Liver (tissue), 9 donors: ENCODE results near the gene AP1G1. TPM values are rescaled to one million over a fixed set of nuclear protein-coding genes. Genes with fewer than 3 reads are reported as not detected.
"Not testable (repeated sequence)": the region's sequence is repeated elsewhere in the genome, so short reads cannot be mapped to it uniquely, and the experiment has no call there.

ENCODE experiments used
- DNase-seq: peaks from one replicate; pipeline ENCODE4 v3.0.0-alpha.2; 2017; ENCODE audit warnings: low spot score
- H3K27ac ChIP-seq, 2 donors: one replicate each; pipeline ENCODE4 v1.7.0; 2013; ENCODE audit warnings: inconsistent platforms in 2 of 2, low read length in 2 of 2, control low read depth in 1 of 2, low read depth in 1 of 2, mild to moderate bottlenecking in 1 of 2
- H3K27me3 ChIP-seq, 4 donors: one replicate each; pipeline versions ENCODE4 v1.6.1 to v1.7.0; 2013; ENCODE audit warnings: low read length in 3 of 4, inconsistent platforms in 1 of 4, mild to moderate bottlenecking in 1 of 4, moderate library complexity in 1 of 4; ENCODE audit not compliant: control insufficient read depth in 4 of 4, insufficient read depth in 4 of 4
- H3K36me3 ChIP-seq, 4 donors: one replicate each; pipeline versions ENCODE4 v1.6.1 to v1.7.0; 2013; ENCODE audit warnings: low read length in 3 of 4, mild to moderate bottlenecking in 3 of 4, low read depth in 1 of 4, moderate library complexity in 1 of 4; ENCODE audit not compliant: control insufficient read depth in 4 of 4, insufficient read depth in 3 of 4
- H3K4me1 ChIP-seq, 4 donors: one replicate each; pipeline versions ENCODE4 v1.6.1 to v1.7.0; 2013; ENCODE audit warnings: low read length in 3 of 4, mild to moderate bottlenecking in 3 of 4, moderate library complexity in 1 of 4; ENCODE audit not compliant: control insufficient read depth in 4 of 4, insufficient read depth in 4 of 4
- H3K4me3 ChIP-seq, 3 donors: one replicate each; pipeline versions ENCODE4 v1.6.1 to v1.7.0; 2013; ENCODE audit warnings: low read length in 3 of 3, control low read depth in 1 of 3, low read depth in 1 of 3, mild to moderate bottlenecking in 1 of 3
- H3K9ac ChIP-seq, 2 donors: one replicate each; pipeline ENCODE4 v1.7.0; 2013; ENCODE audit warnings: low read length in 2 of 2, mild to moderate bottlenecking in 2 of 2, moderate library complexity in 2 of 2, control low read depth in 1 of 2, low read depth in 1 of 2
- H3K9me3 ChIP-seq, 4 donors: one replicate each; pipeline versions ENCODE4 v1.6.1 to v1.7.0; 2013; ENCODE audit warnings: low read length in 3 of 4; ENCODE audit not compliant: control insufficient read depth in 4 of 4
- ATF3 ChIP-seq: IDR thresholded peaks from 2 replicates; pipeline ENCODE4 v1.6.1; 2016; ENCODE audit warnings: antibody characterized with exemption
- CTCF ChIP-seq: fragments of 150-350 bp; IDR thresholded peaks from 2 replicates; pipeline ENCODE4 v1.5.1; 2017; ENCODE audit warnings: improper control_type of control experiment, low read depth, low read length; ENCODE audit not compliant: missing input control
- EGR1 ChIP-seq, 2 donors: IDR thresholded peaks; 2 replicates each; pipeline ENCODE4 v1.6.1; 2016 to 2018; ENCODE audit warnings: antibody characterized with exemption in 2 of 2, low read depth in 2 of 2
- GABPA ChIP-seq, 2 donors: IDR thresholded peaks in 1 of 2; conservative IDR thresholded peaks in 1 of 2; 2 replicates each; pipeline ENCODE4 v1.6.1; 2016; ENCODE audit warnings: antibody characterized with exemption in 2 of 2, mild to moderate bottlenecking in 1 of 2, moderate library complexity in 1 of 2
- JUND ChIP-seq, 2 donors: IDR thresholded peaks; 2 replicates each; pipeline ENCODE4 v1.6.1; 2016; ENCODE audit warnings: antibody characterized with exemption in 2 of 2
- NR2F2 ChIP-seq: IDR thresholded peaks from 2 replicates; pipeline ENCODE4 v1.6.1; 2016; ENCODE audit warnings: antibody characterized with exemption
- YY1 ChIP-seq: IDR thresholded peaks from 2 replicates; pipeline ENCODE4 v1.6.1; 2016; ENCODE audit warnings: antibody characterized with exemption, mild to moderate bottlenecking
- ZBTB33 ChIP-seq: IDR thresholded peaks from 2 replicates; pipeline ENCODE4 v1.6.1; 2016; ENCODE audit warnings: antibody characterized with exemption
- WGBS: extraction: QIAGEN DNeasy Blood & Tissue Kit; methylation state at CpG from one replicate; pipeline ENCODE4 v1.1.7; 2013; 5-methylcytosine and 5-hydroxymethylcytosine counted together
- polyA plus RNA-seq, 2 donors: library from polyadenylated mRNA; stranded (reverse) in 1 of 2; unstranded in 1 of 2; fragments of 200-250 nt in 1 of 2; fragments of >200 nt in 1 of 2; fragmentation: Nextera tagmentation in 1 of 2; extraction: Ambion mirVana in 1 of 2; gene quantifications; one replicate each; pipeline versions ENCODE4 v1.2.1 to v1.2.3, GENCODE V29; 2013 to 2015
- total RNA-seq, 2 donors: library from RNA; depleted of rRNA; stranded (reverse); fragments of >200 nt; gene quantifications; one replicate each; pipeline ENCODE4 v1.2.3, GENCODE V29; 2014
- donor health status: healthy.
- donor health status: healthy.
- donor health status: healthy.
- donor health status: healthy.
- donor health status: healthy.

AP1G1 gene
- total and polyA plus RNA-seq, 4 donors = 11.4 to 64.4 (median 32.8) TPM

GRCh38 chr16:71693164-71693563 is 115.5 kb downstream of the AP1G1 start:
- H3K9ac ChIP-seq = no peak overlapping the region
- no peaks in the 10 kb centered on the region for H3K4me1 ChIP-seq
- WGBS = over 99% methylated on average over 5 of the region's 5 CpGs
- DNase-seq = no peak
- TF ChIP-seq YY1 (no peak), ZBTB33 (no peak), GABPA (IDR thresholded peaks at IDR 0.05 in 1 of 2, conservative IDR thresholded peaks at IDR 0.05 in 1 of 2) (no peak), CTCF (no peak), JUND (IDR thresholded peaks at IDR 0.05) (no peak)
- no peak overlapping the region for H3K27ac ChIP-seq
- peaks cover 0 to 6% (median 0%) of the 10 kb centered on the region in 4 donors for H3K36me3 ChIP-seq
- no peaks in the 10 kb centered on the region for H3K9me3 ChIP-seq
- H3K27me3 ChIP-seq = no peaks in the 10 kb centered on the region
- H3K4me3 ChIP-seq = no peak overlapping the region

- Histone ChIP-seq H3K36me3 (peaks cover 0 to 6% (median 3%) of the 10 kb centered on the region in 4 donors), H3K4me1 (no peaks in the 10 kb centered on the region), H3K27me3 (no peaks in the 10 kb centered on the region), H3K9me3 (no peaks in the 10 kb centered on the region), H3K4me3 (no peak overlapping the region), H3K9ac (no peak overlapping the region), H3K27ac (no peak overlapping the region)
- no peak for TF ChIP-seq EGR1 (IDR thresholded peaks at IDR 0.05; ENCODE audit: low read depth in 2 of 2)
- no peak for DNase-seq
- 0% methylated on average over 1 of the region's 1 CpG for WGBS
Measured at GRCh38 chr16:71689901-71690300, 118.7 kb downstream of the AP1G1 start.

GRCh38 chr16:71687861-71688260 is 120.8 kb downstream of the AP1G1 start:
- Histone ChIP-seq H3K36me3 (peaks cover 0 to 13% (median 6%) of the 10 kb centered on the region in 4 donors), H3K27me3 (no peaks in the 10 kb centered on the region), H3K9ac (no peak overlapping the region), H3K4me3 (no peak overlapping the region), H3K4me1 (no peaks in the 10 kb centered on the region), H3K27ac (no peak overlapping the region), H3K9me3 (no peaks in the 10 kb centered on the region)
- TF ChIP-seq JUND (IDR thresholded peaks at IDR 0.05) = no peak
- no peak for TF ChIP-seq NR2F2
- no peak for TF ChIP-seq GABPA (IDR thresholded peaks at IDR 0.05 in 1 of 2, conservative IDR thresholded peaks at IDR 0.05 in 1 of 2)
- TF ChIP-seq EGR1 (IDR thresholded peaks at IDR 0.05; ENCODE audit: low read depth in 2 of 2) = no peak
- TF ChIP-seq ATF3 = no peak
- no peak for TF ChIP-seq ZBTB33
- no peak for TF ChIP-seq CTCF
- WGBS = 71% methylated on average over 3 of the region's 3 CpGs
- DNase-seq = no peak

GRCh38 chr16:71684280-71684679 is 124.4 kb downstream of the AP1G1 start:
- H3K9ac ChIP-seq, H3K27me3 ChIP-seq, H3K4me1 ChIP-seq, H3K4me3 ChIP-seq, H3K27ac ChIP-seq, H3K9me3 ChIP-seq, DNase-seq: not testable (repeated sequence)
- 97% methylated on average over 12 of the region's 12 CpGs for WGBS
- H3K36me3 ChIP-seq = peaks cover 0 to 13% (median 3%) of the 10 kb centered on the region in 4 donors
